ENCODE data around the gene RAPGEF4. TPM values are rescaled to one million over a fixed set of nuclear protein-coding genes. Genes with fewer than 3 reads are reported as not detected.

Gene RAPGEF4
- total RNA-seq, 1 experiment from 2014 or later = 0.62 TPM

DNA sequence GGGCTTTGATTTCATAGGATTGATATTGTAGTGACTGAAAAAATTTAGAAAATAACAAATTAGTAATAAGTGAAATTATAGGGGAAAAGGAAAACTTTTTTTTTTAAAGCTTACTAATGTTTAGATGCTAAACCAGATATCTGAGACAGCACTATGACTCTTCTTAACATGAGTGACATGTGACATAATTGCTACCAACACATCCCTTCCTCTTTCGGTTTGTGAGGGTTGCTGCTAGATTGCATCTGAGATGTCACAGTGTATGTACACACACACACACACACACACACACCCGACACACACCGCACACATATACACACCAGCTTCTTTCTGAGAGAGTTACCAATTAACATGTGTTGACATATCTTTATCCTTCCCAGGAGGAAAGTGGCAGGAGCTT is 18.0 kb downstream of the RAPGEF4 start:
- H3K36me3 ChIP-seq (ENCODE audit: control insufficient read depth, insufficient read depth, low read length) = no peaks in the 10 kb centered on the region
- H3K27me3 ChIP-seq (ENCODE audit: control insufficient read depth, insufficient read depth, low read length) = peaks cover 17% of the 10 kb centered on the region
- H3K4me3 ChIP-seq (ENCODE audit: low read depth in 2 of 2, low read length in 2 of 2) = no peak overlapping the region
- intact Hi-C loops (cut with micrococcal nuclease; ENCODE audit: unreplicated experiment) (no loop called here), in situ Hi-C loops (cut with HindIII; ENCODE audit: low pct_unique_long_range_greater_than_20kb, low sequenced_read_pairs) (no loop called here)
- no peaks in the 10 kb centered on the region for H3K4me1 ChIP-seq (ENCODE audit: control insufficient read depth, insufficient read depth, low read length)
- ChIA-PET POLR2A (interaction anchor here (0.6 kb wide), 1 partner anchor 105 kb away, joined by 3 read pairs; no protein-coding TSS in a partner anchor), CTCF (no interaction called here)
- ATAC-seq (no peak), DNase-seq (ENCODE audit: low read depth, low spot score) (no peak)
- TF ChIP-seq SIN3A (IDR thresholded peaks at IDR 0.05; ENCODE audit: borderline replicate concordance, insufficient read depth, low read depth, low read length) (no peak), TCF7L2 (IDR thresholded peaks at IDR 0.05; ENCODE audit: low read depth, low read length) (no peak)
- TF ChIP-seq, protein P1, sequence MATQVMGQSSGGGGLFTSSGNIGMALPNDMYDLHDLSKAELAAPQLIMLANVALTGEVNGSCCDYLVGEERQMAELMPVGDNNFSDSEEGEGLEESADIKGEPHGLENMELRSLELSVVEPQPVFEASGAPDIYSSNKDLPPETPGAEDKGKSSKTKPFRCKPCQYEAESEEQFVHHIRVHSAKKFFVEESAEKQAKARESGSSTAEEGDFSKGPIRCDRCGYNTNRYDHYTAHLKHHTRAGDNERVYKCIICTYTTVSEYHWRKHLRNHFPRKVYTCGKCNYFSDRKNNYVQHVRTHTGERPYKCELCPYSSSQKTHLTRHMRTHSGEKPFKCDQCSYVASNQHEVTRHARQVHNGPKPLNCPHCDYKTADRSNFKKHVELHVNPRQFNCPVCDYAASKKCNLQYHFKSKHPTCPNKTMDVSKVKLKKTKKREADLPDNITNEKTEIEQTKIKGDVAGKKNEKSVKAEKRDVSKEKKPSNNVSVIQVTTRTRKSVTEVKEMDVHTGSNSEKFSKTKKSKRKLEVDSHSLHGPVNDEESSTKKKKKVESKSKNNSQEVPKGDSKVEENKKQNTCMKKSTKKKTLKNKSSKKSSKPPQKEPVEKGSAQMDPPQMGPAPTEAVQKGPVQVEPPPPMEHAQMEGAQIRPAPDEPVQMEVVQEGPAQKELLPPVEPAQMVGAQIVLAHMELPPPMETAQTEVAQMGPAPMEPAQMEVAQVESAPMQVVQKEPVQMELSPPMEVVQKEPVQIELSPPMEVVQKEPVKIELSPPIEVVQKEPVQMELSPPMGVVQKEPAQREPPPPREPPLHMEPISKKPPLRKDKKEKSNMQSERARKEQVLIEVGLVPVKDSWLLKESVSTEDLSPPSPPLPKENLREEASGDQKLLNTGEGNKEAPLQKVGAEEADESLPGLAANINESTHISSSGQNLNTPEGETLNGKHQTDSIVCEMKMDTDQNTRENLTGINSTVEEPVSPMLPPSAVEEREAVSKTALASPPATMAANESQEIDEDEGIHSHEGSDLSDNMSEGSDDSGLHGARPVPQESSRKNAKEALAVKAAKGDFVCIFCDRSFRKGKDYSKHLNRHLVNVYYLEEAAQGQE (IDR thresholded peaks at IDR 0.05; ENCODE audit: insufficient read depth in 1 of 2, low read depth in 2 of 2, low read length in 1 of 2) = no peak
- TF ChIP-seq, protein P2, sequence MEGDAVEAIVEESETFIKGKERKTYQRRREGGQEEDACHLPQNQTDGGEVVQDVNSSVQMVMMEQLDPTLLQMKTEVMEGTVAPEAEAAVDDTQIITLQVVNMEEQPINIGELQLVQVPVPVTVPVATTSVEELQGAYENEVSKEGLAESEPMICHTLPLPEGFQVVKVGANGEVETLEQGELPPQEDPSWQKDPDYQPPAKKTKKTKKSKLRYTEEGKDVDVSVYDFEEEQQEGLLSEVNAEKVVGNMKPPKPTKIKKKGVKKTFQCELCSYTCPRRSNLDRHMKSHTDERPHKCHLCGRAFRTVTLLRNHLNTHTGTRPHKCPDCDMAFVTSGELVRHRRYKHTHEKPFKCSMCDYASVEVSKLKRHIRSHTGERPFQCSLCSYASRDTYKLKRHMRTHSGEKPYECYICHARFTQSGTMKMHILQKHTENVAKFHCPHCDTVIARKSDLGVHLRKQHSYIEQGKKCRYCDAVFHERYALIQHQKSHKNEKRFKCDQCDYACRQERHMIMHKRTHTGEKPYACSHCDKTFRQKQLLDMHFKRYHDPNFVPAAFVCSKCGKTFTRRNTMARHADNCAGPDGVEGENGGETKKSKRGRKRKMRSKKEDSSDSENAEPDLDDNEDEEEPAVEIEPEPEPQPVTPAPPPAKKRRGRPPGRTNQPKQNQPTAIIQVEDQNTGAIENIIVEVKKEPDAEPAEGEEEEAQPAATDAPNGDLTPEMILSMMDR (IDR thresholded peaks at IDR 0.05) = no peak
- BruUV-seq (replicated peaks) = no TSS peak
- no peak overlapping the region for H3K27ac ChIP-seq (ENCODE audit: low read length)
- no peaks in the 10 kb centered on the region for H3K9me3 ChIP-seq (ENCODE audit: control insufficient read depth, insufficient read depth, low read depth, low read length)

DNA sequence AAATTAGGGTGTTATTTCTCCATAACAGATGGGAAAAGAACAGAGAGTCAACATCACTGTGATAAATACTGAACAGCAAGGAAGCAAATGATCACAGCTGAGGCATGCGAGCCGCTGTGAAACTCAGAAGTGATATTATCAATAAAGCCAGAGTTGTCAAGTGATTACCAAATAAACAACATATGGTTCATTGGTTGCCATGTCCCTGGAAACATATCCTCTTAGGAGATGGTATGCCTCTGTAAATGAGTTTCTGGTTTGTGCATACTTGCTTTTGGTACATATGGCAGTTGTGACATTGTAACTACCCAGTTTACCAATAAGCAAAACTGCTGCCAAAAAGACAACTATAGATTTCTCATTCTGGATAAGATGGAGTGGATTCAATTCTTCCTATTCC is 23.8 kb downstream of the RAPGEF4 start:
- POLR2A ChIA-PET = no interaction called here
- TF ChIP-seq TCF7L2 (IDR thresholded peaks at IDR 0.05; ENCODE audit: low read depth, low read length) (no peak), SIN3A (IDR thresholded peaks at IDR 0.05; ENCODE audit: borderline replicate concordance, insufficient read depth, low read depth, low read length) (no peak), POLR2AphosphoS5 (IDR thresholded peaks at IDR 0.05; ENCODE audit: low read depth, low read length) (no peak)
- TF ChIP-seq, protein P1 (IDR thresholded peaks at IDR 0.05; ENCODE audit: insufficient read depth in 1 of 2, low read depth in 2 of 2, low read length in 1 of 2) = no peak
- TF ChIP-seq, protein P2 (IDR thresholded peaks at IDR 0.05) = no peak
- no peak overlapping the region for H3K4me3 ChIP-seq (ENCODE audit: low read depth in 2 of 2, low read length in 2 of 2)
- intact Hi-C loops (cut with micrococcal nuclease; ENCODE audit: unreplicated experiment) = no loop called here
- in situ Hi-C loops (cut with HindIII; ENCODE audit: low pct_unique_long_range_greater_than_20kb, low sequenced_read_pairs) = no loop called here
- peaks cover 9% of the 10 kb centered on the region for H3K27me3 ChIP-seq (ENCODE audit: control insufficient read depth, insufficient read depth, low read length)
- no TSS peak for BruUV-seq (replicated peaks)
- DNase-seq (ENCODE audit: low read depth, low spot score) = no peak
- no peaks in the 10 kb centered on the region for H3K4me1 ChIP-seq (ENCODE audit: control insufficient read depth, insufficient read depth, low read length)
- CTCF ChIA-PET = no interaction called here
- no peak for ATAC-seq
- H3K27ac ChIP-seq (ENCODE audit: low read length) = no peak overlapping the region
- H3K9me3 ChIP-seq (ENCODE audit: control insufficient read depth, insufficient read depth, low read depth, low read length) = no peaks in the 10 kb centered on the region
- no peaks in the 10 kb centered on the region for H3K36me3 ChIP-seq (ENCODE audit: control insufficient read depth, insufficient read depth, low read length)

Data from Panc1 (cell line).